ENCODE results near the gene MAD1L1. TPM values are rescaled to one million over a fixed set of nuclear protein-coding genes. Genes with fewer than 3 reads are reported as not detected.

The MAD1L1 gene
- total RNA-seq, 1 experiment from 2014 or later: 38.5 TPM

GRCh38 chr7:2158331-2159175, 74.2 kb downstream of the MAD1L1 start (continued):
- TF ChIP-seq REST (IDR thresholded peaks at IDR 0.05; ENCODE audit: low read depth) (no peak), TCF7L2 (IDR thresholded peaks at IDR 0.05; ENCODE audit: borderline replicate concordance, extremely low read depth, insufficient read depth, insufficient read length) (no peak), ZNF274 (IDR thresholded peaks at IDR 0.05; ENCODE audit: low read depth, low read length) (no peak), RAD21 (IDR thresholded peaks at IDR 0.05; ENCODE audit: low read depth) (no peak), YY1 (IDR thresholded peaks at IDR 0.05; ENCODE audit: extremely low read depth, insufficient replicate concordance, low read depth, low read length) (no peak)
- TF ChIP-seq, protein P1, sequence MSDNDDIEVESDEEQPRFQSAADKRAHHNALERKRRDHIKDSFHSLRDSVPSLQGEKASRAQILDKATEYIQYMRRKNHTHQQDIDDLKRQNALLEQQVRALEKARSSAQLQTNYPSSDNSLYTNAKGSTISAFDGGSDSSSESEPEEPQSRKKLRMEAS (IDR thresholded peaks at IDR 0.05): no peak

DNA sequence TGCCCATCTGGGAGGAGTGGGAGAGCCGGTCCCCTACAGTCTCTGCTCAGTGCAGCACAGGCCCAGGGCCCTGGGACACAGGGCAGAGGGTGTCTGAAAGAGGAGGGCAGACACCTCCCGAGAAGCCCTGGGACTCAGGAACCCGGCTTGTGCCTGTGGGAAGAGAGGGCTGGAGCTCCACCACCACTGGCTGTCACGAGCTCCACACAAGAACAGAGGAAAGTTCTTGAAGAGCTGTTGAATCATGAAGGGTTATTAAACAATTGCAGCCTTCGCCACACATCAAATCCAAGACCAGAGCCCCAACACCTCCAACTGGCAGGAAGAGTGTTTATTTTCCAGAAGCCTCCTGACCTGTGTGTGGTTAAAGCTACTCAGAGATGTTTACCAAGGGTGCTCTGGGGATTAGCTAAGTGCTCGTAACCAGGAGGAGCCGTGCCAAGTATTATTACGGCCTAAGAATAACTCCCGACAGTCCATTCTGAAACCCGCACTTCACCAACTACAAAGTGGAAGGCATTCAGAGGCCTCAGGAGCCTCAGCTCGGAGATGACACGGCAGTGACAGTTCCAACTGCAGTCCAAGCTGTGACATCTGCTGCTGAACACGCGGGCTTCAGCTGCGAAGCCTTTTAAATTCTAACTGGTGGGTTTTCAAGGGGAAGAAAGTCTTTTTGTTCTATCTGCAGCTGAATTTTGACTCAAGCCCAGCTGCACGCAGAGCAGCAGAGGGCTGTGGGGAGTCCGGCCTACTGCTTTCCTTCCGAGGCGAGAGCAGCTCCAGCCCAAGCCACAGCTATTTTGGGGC, 75.1 kb downstream of the MAD1L1 start:
- no peaks in the 10 kb centered on the region for H3K79me2 ChIP-seq (ENCODE audit: insufficient read depth, low read length)
- ATAC-seq: no peak
- CTCF ChIA-PET: no interaction called here
- peaks cover 0 to 12% of the 10 kb centered on the region in 2 experiments; a peak in 3 of 4 replicates for H3K4me1 ChIP-seq (ENCODE audit: control insufficient read depth in 1 of 2, insufficient read depth in 2 of 2, low read length in 2 of 2)
- POLR2A ChIA-PET: no interaction called here
- H3K4me3 ChIP-seq (replicated peaks in 1 of 2; ENCODE audit: low read depth in 1 of 2, low read length in 2 of 2): no peak overlapping the region
- H3K4me2 ChIP-seq (ENCODE audit: low read length): no peak overlapping the region
- DNase-seq (ENCODE audit: low read depth, low spot score): no peak
- H4K20me1 ChIP-seq (ENCODE audit: insufficient read depth): no peaks in the 10 kb centered on the region
- TF ChIP-seq, protein P1 (IDR thresholded peaks at IDR 0.05): no peak
- TF ChIP-seq RAD21 (IDR thresholded peaks at IDR 0.05; ENCODE audit: low read depth) (no peak), SP1 (IDR thresholded peaks at IDR 0.05; ENCODE audit: low read depth) (no peak), TCF7L2 (IDR thresholded peaks at IDR 0.05; ENCODE audit: borderline replicate concordance, extremely low read depth, insufficient read depth, insufficient read length) (no peak)
- no peaks in the 10 kb centered on the region for H3K9me2 ChIP-seq (ENCODE audit: insufficient read depth)
- H3K9me3 ChIP-seq (ENCODE audit: control insufficient read depth in 1 of 2, insufficient read depth in 1 of 2, low read depth in 1 of 2, low read length in 2 of 2): no peaks in the 10 kb centered on the region
- H3K27me3 ChIP-seq (ENCODE audit: insufficient read depth, low read length): no peaks in the 10 kb centered on the region
- no peaks in the 10 kb centered on the region for H3K36me3 ChIP-seq (ENCODE audit: control insufficient read depth in 1 of 2, insufficient read depth in 2 of 2, low read length in 2 of 2)
- H3K9ac ChIP-seq (ENCODE audit: low read length): no peak overlapping the region
- BruUV-seq (replicated peaks): no TSS peak
- intact Hi-C loops (cut with micrococcal nuclease): no loop called here
- no peak overlapping the region for H3K27ac ChIP-seq (ENCODE audit: low read depth, low read length)
- H2AFZ ChIP-seq (ENCODE audit: low read depth, low read length, poor library complexity, severe bottlenecking): no peak overlapping the region
- RAD21 ChIA-PET (ENCODE audit: low non-redundant PET in 1 of 2, low total read pairs in 2 of 2, uncharacterized antibody in 2 of 2, unreplicated experiment in 2 of 2): no interaction called here
